Inferior parietal cortex (tissue), 1 donor: ENCODE data around the gene TLE4.
A peak's percentile ranks its signal among the peaks of the same experiment; 100 is the strongest.
"Not testable (repeated sequence)": the region's sequence is repeated elsewhere in the genome, so short reads cannot be mapped to it uniquely, and the experiment has no call there.

Experiments used
- DNase-seq: peaks from one replicate; pipeline ENCODE4 v3.0.0-alpha.2; 2016; ENCODE audit errors: extremely low spot score

The TLE4 gene

GRCh38 chr9:79637177-79637925, 65.6 kb downstream of the TLE4 start:
- DNase-seq: no peak

- DNase-seq: no peak
Observed at GRCh38 chr9:79638806-79639205, 67.0 kb downstream of the TLE4 start.

DNA sequence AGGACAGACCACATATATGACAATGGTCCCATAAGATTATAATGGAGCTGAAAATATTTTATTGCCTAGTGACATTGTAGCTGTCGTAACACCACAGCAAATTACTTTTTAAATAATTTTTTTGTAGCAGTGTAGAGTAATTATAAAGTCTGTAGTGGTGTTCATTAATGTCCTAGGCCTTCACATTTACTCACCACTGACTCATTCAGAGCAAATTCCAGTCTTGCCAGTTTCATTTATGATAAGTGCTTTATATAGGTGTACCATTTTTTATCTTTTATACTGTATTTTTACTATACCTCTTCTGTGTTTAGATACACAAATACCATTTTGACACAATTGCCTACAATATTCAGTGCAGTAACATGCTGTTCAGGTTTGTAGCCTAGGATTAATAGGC, 67.6 kb downstream of the TLE4 start:
- no peak for DNase-seq

DNA sequence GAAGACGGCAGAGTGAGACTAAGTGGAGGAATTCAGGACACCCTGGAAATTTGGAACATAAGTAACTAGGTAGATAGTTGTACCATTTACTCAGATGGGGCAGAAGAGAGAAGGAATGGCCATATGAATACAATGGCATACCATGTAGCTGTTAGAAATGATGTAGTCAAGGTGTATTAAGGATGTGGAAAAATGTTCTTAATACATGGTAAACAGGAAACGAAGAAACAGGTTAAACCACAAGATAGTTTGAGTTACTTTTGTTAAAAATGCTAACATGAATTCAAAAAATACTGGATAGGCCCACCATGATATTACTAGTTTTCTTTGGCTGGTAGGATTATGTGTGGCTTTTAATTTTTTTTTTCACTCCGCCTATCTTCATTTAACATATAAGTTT, 68.3 kb downstream of the TLE4 start:
- not testable (repeated sequence) for DNase-seq

DNA sequence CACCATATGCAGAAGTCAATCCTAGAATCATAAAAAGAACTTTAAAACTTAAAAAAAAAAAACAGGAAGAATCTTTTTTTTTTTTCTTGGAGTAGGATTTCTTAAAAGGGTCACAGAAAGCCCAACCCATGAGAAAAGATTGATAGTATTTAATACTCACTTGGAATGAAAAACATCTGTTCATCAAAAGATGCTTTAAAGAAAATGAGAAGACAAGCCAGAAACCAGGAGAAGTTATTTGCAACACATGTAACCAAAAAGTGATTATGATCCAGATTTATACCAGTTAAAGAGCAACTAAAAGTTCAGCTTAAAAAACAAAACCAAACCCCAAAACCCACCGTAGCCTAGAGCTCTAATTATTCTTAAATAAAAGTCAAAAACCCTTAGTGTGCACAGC, 69.3 kb downstream of the TLE4 start:
- no peak for DNase-seq

DNA sequence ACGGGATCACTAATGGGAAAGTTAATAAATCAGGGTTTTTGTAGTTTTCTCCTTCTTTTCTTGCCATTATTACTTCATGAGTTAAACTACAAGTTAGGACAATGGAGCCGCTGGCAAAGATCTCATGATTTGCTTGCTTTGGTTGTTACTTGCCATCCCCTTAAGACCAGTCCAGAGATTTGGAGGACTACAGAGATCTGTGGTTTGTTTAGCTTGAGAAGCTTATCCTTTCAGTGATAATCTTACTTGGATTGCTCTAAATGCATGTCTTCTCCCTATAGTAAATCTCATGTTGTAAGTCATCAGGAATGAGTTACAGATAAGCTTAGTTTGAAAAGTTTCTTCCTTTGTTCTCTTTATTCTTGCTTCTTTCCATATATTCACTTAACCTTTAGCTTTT, 70.9 kb downstream of the TLE4 start:
- no peak for DNase-seq

DNA sequence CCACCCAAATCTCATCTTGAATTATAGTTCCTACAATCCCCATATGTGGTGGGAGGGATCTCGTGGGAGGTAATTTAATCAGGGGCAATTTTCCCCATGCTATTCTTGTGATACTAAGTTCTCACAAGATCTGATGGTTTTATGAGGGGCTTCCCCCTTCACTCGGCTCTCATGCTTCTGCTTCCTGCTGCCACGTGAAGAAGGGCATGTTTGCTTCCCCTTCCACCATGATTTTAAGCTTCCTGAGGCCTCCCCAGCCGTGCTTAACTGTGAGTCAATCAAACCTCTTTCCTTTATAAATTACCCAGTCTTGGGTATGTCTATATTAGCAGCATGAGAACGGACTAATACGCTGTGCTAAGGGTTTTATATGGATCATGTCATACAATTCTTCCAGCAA, 72.3 kb downstream of the TLE4 start:
- no peak for DNase-seq

DNA sequence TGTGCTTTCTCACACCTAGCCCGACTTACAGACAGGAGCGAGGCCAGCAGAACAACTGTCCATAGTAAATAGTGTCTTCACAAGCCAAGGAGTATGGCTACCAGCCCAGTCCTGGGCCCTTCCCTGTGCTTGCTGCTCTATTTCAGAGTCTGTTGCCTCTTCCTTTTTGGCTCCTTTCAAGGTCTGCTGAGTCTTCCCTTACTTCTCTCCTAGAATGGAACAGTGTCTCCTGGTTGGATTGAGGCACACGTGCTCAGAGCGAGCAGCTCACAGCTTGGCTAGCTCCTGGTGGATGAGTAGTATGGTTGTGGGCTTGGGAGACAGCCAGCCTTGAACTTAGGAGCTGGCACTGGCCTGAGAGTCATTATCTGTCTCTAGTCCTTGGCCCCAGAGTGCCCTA, 72.8 kb downstream of the TLE4 start:
- no peak for DNase-seq

DNA sequence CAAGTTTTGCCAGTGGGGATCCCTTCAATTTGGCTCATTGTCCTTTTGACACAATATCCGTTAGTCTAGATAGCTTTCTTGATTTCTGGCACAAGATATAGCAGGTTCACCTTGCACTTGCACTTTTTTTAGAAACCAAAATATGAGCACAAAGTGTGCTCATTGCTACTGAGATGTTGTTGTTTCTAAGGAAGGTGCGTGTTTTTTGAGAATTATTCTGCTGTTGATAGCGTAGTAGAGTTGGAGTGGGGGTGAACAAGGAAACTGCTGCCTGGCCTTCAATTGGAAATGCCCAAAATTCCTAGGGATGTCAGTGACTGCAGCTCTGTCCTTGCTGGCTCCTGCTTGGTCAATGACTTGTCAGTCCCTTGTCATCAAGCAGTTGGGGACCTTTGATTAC, 73.3 kb downstream of the TLE4 start:
- DNase-seq: no peak

DNA sequence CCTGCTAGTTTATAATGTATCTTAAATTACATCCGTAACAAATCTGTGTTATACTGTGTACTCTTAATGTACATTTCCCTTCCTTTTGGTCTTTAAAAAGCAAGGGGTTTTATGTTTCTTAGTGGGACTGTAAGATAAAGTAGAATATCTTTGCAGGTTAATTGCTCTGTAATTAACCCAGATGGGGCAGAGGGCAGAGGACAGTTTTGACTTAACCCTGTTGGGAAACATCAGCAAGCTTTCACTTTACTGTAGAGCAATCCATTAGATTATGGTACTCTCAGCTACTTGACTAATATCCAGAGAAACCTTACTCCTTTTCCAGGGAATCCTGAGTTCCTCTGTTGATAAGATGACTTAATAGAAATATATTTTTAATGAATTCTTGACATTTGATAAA, 74.3 kb downstream of the TLE4 start:
- no peak for DNase-seq

- DNase-seq: no peak
Observed at GRCh38 chr9:79651251-79651795, 79.6 kb downstream of the TLE4 start.

GRCh38 chr9:79652598-79652997, 80.8 kb downstream of the TLE4 start:
- no peak for DNase-seq

- DNase-seq: not testable (repeated sequence)
Observed at GRCh38 chr9:79654591-79655382, 83.0 kb downstream of the TLE4 start.

- no peak for DNase-seq
Observed at GRCh38 chr9:79655551-79655950, 83.8 kb downstream of the TLE4 start.

- no peak for DNase-seq
Observed at GRCh38 chr9:79656169-79656568, 84.4 kb downstream of the TLE4 start.

DNA sequence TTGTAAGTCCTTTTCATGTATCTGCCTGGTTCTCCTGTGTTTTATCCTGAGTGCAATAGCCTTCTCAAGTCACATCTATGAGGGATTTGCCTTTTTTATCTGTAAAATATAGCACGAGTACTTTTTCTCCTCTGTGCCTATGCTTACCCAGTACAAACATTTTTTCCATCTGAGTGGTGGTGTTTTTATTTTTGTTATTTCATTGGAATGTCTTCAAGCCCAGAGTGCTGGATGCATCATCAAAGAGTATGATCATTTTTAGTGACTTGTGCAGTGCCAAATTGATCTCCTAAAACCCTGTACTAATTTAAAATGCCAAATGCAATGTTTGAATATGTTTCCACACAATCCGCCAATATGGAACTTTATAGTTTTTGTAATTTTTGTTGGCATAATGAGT, 86.1 kb downstream of the TLE4 start:
- DNase-seq: no peak

GRCh38 chr9:79658926-79659325, 87.2 kb downstream of the TLE4 start:
- DNase-seq: no peak

- DNase-seq: no peak
Observed at GRCh38 chr9:79660615-79661014, 88.8 kb downstream of the TLE4 start.

DNA sequence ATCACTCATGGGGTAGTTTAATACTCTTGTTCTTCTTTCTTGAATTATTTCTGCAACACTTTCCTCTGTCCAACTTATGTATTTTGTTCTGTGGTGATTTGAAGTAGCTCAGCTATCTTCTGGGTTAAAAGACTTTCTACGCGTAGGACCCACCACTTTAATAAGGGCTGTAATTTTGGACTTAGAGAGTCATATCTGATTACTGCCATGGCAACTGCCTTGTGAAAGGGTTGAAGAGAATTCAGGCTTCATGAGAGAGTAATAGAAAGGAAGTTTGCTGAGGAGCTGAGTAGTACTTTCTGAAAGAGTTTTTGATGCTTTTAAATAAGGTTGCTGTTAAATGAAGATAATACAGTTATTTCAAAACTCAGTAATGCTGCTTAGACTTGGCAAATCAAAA, 89.5 kb downstream of the TLE4 start:
- DNase-seq: no peak

GRCh38 chr9:79661886-79662536, 90.2 kb downstream of the TLE4 start:
- DNase-seq: no peak

DNA sequence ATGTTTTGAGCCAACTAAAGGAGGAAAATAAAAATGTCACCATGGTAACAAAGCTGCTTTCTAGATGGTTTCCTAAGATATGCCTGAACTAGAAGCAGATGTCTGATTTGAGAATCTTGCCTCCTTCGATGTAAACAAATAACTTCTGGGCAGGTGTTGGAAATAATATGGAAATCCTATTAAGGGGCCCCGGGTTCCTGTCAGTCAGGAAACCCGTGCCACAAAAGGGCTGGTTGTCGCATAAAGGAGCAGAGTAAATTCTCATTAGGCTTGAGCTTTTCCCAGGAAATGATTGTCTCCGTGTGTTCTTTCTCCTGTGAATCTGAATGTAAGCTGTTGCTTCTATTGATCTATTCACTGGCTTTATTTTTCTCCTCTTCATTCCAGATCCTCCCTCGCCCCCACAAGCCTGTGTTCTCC, 90.8 kb downstream of the TLE4 start:
- DNase-seq: peak; percentile 52

DNA sequence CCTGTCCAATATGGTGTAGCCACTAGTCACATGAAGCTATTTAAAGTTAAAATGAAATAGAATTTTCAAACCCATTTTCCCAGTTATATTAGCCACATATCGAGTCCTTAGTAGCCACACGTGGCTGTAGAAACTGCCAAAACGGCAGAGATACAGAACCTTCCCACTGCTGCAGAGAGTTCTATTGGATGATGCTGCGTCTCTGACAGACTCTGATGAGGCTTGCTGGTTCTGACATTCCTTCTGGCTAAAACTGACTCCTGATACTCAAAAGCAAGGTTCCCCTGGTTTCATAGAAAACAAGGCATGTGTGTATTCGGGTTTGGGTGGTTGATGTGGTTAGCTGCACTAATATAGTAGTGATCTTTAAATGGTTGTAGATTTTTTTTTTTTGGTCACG, 91.5 kb downstream of the TLE4 start:
- DNase-seq: no peak

DNA sequence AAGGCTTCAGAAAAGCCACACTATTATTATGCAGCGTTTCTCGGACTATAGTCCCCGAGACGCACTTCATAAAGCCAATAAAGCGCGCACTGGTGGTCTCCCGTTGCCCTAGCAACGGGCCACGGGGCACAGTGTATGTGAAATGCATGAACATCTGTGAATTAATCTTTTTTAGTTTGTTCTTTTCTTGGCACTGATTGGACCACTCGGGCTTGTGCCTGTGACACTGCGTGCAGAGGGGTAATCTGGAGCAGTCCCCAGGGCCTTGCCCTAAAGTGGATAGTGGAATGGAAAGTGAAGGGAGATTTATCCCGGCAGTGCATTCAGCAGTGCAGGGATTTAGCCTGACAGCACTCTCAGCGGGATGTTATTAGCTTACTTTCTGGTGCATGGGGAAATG, 92.1 kb downstream of the TLE4 start:
- no peak for DNase-seq
